GM06990 (cell line): ENCODE data around the gene CEP192.

Experiments used
- DNase-seq: peaks from one replicate; pipeline ENCODE4 v3.0.0-alpha.2; 2011; ENCODE audit not compliant: insufficient read length; ENCODE audit errors: extremely low read depth
- H3K27me3 ChIP-seq: replicated peaks from 2 replicates; pipeline ENCODE4 v1.6.0; 2011; ENCODE audit warnings: low read length; ENCODE audit not compliant: control insufficient read depth, insufficient read depth
- H3K36me3 ChIP-seq: 2 replicates; pipeline ENCODE4 v1.5.1; 2011; ENCODE audit warnings: low read length; ENCODE audit not compliant: control insufficient read depth, insufficient read depth
- H3K4me3 ChIP-seq: replicated peaks from 2 replicates; pipeline ENCODE4 v1.5.1; 2011; ENCODE audit warnings: low read depth, mild to moderate bottlenecking, control low read depth, low read length
- CTCF ChIP-seq: IDR thresholded peaks from 2 replicates; pipeline ENCODE4 v1.5.1; 2011; ENCODE audit warnings: low read length, control low read depth, mild to moderate bottlenecking, inconsistent platforms; ENCODE audit not compliant: insufficient read depth, poor library complexity, severe bottlenecking

CEP192 gene

GRCh38 chr18:13100942-13101658 lies 109.9 kb downstream of the CEP192 start:
- no peak for TF ChIP-seq CTCF
- Histone ChIP-seq H3K27me3 (no peaks in the 10 kb centered on the region), H3K4me3 (no peak overlapping the region), H3K36me3 (peaks cover 34% of the 10 kb centered on the region)
- no peak for DNase-seq

- DNase-seq: no peak
- no peak for TF ChIP-seq CTCF
- Histone ChIP-seq H3K4me3 (no peak overlapping the region), H3K36me3 (peaks cover 30% of the 10 kb centered on the region), H3K27me3 (no peaks in the 10 kb centered on the region)
Measured at GRCh38 chr18:13101659-13102197, 110.6 kb downstream of the CEP192 start.

- DNase-seq: no peak
- Histone ChIP-seq H3K36me3 (peaks cover 29% of the 10 kb centered on the region), H3K4me3 (no peak overlapping the region), H3K27me3 (no peaks in the 10 kb centered on the region)
- peak; percentile 19 for TF ChIP-seq CTCF
Measured at GRCh38 chr18:13103366-13103765, 112.2 kb downstream of the CEP192 start.

GRCh38 chr18:13105059-13105458 lies 113.9 kb downstream of the CEP192 start:
- no peak for DNase-seq
- no peak for TF ChIP-seq CTCF
- Histone ChIP-seq H3K4me3 (no peak overlapping the region), H3K36me3 (peaks cover 26% of the 10 kb centered on the region), H3K27me3 (no peaks in the 10 kb centered on the region)

GRCh38 chr18:13107074-13107473 lies 115.9 kb downstream of the CEP192 start:
- DNase-seq: no peak
- TF ChIP-seq CTCF: no peak
- Histone ChIP-seq H3K36me3 (peaks cover 24% of the 10 kb centered on the region), H3K27me3 (no peaks in the 10 kb centered on the region), H3K4me3 (no peak overlapping the region)
